DLD1 (cell line): ENCODE results near the gene TNRC6C.
"Not testable (repeated sequence)": the region's sequence is repeated elsewhere in the genome, so short reads cannot be mapped to it uniquely, and the experiment has no call there.

Experiments used
- in situ Hi-C: cut with HindIII; loops from 2 replicates; pipeline ENCODE4 v1.10.0; 2017; ENCODE audit warnings: low sequenced_read_pairs

TNRC6C gene

DNA sequence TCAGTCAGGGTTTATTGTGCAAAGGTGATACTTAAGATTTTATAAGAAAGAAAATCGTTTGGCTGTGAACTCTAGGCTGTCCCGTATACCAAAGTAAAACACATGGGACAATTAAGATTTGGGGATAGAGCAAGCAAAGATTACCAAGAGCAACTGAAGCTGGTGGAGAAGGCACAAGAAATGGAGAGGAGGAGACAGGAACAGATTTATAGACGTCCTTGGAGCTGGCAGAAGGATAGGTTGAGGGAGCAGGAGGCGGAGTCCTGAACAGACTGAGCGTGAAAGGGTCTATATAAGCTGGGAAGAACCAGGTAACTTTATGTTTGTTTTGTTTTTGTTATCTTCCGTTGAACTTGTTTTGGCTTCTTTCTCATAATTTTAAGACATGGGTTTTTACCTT is 3.8 kb downstream of the TNRC6C start:
- in situ Hi-C loops, result no loop called here

DNA sequence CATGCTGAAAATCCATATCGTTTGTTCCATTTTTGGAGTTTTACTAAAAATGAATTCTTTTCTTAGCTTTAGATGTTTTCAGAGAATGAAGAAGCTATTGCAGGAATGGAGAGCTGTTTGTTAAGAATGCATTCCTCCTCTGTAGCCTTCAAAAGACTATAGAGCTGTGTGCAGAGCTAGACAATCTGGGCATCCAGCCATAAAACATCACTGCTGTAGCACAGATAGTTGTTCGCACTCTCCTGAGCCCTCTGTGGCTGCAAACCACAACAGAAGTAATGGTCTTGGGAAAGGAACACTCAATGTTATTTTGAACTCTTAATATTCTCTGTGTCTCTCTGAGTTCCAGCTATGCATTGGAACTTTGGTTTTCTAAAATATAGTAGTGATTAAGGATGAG is 4.9 kb downstream of the TNRC6C start:
- in situ Hi-C loops, result no loop called here

DNA sequence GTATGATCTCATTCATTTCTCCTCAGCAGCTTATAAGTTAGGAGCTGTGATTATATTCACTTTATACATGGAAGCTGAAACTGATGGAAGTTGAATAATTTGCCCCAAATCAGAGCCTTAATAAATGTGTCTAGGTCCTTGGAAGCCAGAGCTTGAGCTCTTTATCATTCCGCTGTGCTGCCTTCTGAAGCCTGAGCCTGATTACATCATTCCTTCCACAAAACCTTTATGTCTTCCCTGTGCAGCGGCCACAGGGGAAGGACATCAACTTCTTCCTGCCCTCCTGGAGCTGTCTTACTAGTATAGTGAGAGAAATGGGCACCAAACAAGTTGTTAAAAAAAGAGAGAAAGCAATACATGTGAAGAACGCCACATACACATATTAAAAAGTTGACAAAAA is 6.8 kb downstream of the TNRC6C start:
- in situ Hi-C loops, result no loop called here

DNA sequence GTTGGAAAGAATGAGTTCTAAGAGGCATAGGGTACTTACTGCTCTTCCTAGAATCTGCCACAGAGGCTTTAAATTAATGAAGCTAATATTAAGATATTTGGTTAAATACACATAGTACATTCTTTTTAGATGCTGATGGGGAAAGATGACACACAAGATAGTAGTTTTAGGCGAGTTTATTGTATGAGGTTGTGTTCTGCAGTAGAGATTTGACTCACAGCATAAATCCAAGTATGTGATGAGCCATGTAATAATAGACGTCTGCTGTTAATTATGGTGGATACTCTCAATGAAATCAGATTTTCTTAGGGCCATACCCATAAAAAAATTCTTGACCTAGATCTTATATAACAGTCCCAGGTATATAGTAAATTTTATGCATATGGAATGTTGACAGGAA is 8.0 kb downstream of the TNRC6C start:
- in situ Hi-C loops, result no loop called here

DNA sequence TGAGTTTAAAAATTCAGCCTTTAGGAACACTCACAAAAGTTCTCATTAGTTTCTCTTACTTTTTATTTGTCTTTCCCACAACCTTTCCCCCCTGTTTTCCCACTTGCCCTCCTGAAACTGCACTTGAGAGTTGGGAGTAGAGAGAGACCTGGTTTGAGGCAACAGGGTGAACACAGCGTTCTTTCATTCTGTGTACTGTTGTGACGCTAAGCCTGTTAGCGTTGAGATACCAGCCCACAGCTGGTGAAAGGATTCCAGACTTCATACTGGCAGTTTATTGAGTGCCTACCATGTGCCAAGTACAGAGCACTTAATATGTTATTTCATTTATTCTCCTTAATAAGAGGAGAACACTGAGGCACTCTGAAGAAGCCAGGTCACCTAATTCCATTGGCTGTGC is 10.3 kb downstream of the TNRC6C start:
- in situ Hi-C loops, result no loop called here

DNA sequence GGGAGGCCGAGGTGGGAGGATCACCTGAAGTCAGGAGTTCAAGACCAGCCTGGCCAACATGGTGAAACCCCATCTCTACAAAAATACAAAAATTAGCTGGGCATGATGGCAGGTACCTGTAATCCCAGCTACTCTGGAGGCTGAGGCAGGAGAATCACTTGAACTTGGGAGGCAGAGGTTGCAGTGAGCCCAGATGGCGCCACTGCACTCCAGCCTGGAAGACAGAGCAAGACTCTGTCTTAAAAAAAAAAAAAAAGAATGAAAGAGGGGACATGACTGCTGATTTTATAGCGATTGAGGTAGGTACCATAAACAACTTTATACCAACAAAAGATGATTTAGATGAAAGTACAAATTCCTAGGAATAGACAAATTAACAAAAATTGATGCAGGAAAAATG is 13.8 kb downstream of the TNRC6C start:
- in situ Hi-C loops, result not testable (repeated sequence)

DNA sequence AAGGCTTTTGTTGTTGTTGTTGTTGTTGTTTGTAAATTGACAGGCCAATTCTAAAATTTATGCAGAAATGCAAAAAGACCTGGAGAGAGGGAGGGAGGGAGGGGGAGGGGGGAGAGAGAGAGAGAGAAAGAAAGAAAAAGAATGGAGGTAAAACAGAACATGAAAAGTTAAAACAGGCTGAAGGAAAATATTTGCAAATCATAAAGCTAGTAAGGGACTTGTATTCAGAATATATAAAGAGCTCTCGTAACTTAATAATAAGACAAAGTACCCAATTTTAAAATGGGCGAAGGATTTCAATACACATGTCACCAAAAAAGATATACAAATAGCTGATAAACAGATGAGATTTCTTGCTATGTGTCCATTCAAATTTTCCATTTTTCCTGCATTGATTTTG is 15.4 kb downstream of the TNRC6C start:
- in situ Hi-C loops, result no loop called here

DNA sequence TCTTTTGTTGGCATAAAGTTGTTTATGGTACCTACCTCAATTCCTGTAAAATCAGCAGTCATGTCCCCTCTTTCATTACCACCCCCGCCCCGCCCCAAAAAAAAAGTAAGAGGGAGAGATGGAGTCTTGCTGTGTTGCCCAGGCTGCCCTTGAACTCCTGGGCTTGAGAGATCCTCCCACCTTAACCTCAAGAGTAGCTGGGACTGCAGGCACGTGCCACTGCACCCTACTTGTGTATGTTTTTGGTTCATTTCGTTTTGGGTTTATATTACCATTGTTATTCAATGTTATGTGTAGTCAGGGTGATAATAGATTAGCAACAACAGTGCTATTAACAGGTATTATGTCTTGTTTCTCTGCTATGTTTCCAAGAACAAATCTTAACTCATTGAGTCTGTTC is 15.9 kb downstream of the TNRC6C start:
- in situ Hi-C loops, result no loop called here

DNA sequence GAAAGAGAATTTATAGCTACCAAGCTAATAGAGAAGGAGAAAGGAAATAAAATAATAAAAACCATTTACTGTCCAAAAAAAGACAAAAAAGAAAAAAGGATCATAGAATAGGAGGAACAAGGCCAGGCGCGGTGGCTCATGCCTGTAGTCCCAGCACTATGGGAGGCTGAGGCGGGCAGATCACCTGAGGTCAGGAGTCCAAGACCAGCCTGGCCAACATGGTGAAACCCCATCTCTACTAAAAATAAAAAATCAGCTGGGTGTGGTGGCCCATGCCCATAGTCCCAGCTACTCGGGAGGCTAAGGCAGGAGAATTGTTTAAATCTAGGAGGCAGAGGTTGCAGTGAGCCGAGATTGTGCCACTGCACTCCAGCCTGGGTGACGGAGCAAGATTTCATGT is 23.9 kb downstream of the TNRC6C start:
- in situ Hi-C loops, result not testable (repeated sequence)

DNA sequence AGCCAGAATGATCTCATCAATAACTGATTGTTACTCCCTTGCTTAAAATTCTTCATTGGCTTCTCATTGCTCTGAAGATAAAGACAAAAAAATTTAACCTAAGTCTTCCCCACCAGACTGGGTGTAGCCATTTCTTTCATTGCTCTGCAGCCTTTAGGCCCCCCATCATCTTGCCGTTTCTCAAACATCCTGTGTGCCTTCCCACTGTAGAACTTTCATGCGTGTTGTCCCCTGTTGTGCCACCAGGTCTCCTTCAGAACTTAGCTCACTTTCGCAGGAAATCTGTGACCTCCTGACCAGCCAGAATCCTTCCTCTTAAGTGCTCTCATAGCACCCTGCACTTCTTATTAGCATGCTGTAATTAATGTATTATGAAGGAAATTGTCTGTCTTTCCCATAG is 31.8 kb downstream of the TNRC6C start:
- in situ Hi-C loops, result no loop called here

DNA sequence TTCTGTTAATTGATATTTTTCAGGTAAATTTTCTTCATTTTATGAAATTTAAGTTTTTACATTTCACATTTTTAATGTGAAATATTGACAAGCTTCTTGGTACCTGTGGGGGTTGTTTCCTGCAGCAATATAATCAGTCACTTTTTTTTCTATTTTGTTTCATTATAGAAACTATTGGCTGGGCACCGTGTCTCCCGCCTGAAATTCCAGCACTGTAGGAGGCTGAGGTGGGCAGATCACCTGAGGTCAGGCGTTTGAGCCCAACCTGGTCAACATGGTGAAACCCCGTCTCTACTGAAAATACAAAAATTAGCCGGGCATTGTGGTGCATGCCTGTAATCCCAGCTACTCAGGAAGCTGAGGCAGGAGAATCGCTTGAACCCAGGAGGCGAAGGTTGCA is 35.2 kb downstream of the TNRC6C start:
- in situ Hi-C loops, result not testable (repeated sequence)

DNA sequence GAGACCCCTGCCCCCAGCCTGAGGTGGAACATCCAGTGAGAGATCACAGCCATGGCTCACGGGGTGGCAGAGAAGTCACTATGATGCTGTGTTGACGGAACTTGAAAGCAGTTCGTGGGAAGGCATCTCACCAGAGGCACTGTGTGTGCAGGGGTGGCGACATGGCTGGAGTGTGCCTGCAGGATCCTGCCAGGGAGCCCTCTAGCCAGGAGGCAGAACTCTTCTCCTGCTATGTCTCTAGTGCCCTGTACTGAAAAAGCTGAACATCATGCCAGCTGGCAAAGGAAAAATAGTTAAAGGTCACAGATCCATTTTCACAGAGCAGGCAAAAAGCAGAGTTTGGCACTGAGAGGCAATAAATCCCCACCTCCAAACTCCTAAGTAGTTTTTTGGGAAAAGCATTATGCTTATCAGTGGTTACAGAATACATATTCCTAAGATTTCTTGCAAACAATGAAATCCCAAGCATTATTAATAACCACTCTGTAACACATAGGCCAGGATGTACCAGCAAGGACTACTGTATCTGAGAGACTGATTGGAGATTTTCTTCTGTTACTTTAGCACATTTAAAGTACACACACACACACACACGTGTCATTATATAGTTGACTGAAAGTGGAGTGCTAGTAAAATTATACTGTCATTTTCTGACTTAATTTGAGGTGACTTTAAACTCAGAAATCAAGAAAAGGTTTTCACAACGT is 36.8 kb downstream of the TNRC6C start:
- in situ Hi-C loops, result no loop called here

DNA sequence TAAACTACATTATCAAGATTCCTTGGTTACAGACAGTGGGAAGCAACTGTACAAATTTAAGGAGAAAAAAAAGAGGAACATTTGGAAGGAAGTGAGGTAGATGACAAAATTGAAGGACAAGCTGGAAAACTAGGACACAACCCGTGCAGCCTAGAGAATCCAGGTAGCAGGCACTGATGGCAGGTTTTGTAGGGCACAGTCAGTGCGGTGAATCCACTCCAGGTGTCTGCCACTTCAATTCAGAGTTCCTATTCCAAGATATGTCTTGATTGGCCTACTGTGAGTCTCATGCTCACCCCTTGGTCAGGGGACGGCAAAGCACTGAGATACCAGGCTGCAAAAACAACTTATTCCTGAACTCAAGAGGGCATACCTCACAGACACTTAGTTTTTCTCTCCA is 37.8 kb downstream of the TNRC6C start:
- in situ Hi-C loops, result no loop called here

DNA sequence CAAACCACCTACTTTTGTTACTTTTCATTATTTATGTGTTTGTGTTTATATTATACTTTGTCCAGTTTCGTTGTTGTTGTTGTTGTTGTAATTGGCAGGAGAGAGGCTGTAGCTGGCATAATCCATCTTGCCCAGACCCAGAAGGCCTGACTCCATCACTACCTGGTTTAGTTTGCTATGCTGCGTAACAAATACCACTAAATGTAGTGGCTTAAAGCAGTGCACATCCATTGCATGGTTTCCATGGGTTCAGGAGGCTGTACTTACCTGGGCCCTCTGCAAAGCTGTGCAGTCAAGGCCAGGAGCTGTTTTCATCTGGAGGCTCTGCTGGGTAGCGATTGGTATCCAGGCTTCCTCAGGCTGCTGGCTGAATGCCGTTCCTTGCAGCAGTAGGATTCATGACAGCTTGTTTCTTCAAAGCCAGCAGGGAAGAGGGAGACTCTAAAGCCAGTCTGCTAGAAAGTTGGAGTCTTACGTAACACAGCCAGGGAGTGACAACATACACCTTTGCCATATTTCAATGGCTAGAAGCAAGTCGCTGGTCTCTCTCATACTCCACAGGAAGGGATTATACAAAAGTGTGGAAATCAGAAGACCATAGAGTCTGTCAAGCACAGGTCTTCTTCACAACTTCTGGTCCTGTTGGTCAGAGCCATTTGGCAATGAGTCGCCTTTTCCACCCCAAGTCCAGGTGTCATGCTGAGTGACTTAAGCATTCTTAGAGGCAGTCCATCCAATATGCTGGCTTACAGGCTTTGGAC is 41.1 kb downstream of the TNRC6C start:
- in situ Hi-C loops, result no loop called here

DNA sequence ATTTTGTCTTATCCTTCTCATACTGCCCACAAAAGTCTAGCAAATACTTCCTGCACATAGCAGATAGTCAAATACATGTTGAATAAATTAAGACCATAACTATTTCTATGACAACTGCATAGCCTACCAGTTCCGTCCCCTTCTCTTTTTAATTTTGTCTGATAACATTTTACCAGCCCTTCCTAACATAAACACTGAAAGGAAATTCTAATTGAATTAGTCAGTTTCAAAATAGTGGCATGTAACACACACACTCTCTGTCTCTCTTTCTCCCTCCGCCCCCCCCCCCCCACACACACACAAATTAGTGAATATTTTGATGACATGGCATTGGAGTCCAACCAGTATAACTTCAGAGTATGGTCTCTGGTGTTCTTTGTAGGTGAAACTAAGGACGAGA is 41.8 kb downstream of the TNRC6C start:
- in situ Hi-C loops, result no loop called here

DNA sequence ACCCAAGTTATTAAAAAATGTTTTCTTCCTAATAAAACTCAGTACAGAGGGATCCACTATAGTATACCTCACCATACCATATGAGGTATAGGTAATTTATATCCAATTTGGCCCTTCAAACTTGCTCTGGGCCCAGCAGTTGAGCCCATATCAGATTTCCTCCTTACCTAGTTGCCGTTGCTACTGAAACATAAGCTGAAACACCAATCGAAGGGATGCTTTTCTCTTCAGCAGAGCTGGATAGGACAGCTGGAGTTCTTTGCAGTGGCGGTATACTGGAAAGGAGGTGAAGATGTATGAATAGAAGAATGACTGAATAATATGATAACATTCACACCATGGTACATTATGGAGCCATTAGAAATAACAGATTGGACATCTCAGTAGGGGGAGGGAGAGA is 42.7 kb downstream of the TNRC6C start:
- in situ Hi-C loops, result no loop called here

DNA sequence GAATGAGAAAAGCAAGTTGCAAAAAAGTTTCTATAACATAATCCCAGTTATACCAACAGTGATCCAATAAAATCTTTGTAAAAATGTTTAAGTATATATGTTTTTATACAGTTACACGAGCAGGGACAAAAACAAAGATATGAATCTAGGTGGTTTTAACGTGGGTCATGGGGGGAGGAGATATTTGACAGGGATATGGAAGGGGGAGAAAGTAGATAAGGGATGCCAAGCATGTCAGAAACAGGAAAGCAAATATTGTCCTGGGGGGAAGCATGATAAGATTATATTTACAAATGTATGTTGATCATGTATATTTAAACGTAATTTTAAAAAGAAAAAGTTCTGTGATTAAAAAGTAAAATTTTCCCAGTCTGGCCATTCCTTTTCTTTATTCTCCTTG is 43.1 kb downstream of the TNRC6C start:
- in situ Hi-C loops, result no loop called here

DNA sequence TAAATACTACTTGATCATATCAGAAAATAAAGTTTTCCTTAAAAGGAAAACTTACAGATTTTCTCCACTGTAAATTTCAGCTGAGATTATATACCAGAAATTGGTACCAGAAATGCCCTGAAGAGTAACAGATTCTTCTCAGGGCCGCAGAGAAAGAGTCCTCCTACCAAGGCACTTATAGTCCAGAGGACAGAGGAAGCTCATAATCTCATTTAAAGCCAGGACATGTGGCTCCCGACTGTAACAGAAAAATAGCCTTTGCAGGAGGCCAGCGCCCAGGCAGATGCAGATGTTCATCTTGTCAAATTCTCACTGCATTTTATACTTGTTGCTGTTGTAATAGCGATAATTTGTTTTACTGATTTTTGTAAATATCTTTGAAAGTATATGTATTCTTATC is 43.7 kb downstream of the TNRC6C start:
- in situ Hi-C loops, result no loop called here

DNA sequence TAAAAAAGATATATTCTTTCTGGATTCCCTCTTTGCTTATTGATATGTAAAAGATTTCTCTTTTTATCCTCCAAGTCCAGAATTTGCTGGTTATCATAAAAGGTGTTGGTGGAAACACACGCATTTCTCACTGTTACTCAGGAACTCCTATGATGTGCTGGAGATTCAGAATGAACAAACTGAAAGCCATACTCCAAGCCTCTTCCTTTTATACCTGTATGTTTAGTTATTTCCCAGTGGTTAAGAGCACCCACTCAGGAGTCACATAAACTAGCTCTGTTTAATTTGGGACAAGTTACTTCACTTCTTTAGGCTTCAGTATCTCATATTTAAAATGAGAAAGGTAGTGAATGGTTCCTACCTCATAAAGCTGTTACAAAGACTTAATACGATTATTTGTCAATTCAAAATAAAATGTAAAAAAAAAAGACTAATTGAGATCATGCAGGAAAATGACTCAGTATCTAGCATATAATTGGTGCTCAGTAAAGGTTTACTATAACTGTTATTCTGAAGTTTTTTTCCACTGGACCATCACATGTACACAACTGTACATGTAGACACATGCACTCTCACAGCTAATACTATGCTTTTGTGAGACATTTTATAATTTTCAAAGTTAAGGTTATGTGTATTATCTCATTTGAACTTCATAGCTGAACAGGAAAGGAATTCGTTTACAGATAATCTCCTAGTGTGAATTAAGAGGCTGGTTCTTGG is 47.1 kb downstream of the TNRC6C start:
- in situ Hi-C loops, result no loop called here

DNA sequence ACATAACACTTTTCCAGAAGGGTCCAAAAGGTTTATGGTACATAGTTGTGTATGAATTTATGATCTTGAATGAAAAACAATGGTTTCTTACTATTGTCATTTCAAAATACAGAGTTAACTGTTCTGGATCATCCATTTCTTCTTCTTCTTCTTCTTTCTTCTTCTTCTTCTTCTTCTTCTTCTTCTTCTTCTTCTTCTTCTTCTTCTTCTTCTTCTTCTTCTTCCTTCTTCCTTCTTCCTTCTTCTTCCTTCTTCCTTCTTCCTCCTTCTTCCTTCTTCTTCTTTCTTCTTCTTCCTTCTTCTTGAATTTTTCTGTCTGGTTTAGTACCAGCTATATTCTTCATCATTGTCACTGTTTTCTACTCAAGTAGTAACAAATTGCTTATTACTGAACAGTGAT is 47.8 kb downstream of the TNRC6C start:
- in situ Hi-C loops, result no loop called here

DNA sequence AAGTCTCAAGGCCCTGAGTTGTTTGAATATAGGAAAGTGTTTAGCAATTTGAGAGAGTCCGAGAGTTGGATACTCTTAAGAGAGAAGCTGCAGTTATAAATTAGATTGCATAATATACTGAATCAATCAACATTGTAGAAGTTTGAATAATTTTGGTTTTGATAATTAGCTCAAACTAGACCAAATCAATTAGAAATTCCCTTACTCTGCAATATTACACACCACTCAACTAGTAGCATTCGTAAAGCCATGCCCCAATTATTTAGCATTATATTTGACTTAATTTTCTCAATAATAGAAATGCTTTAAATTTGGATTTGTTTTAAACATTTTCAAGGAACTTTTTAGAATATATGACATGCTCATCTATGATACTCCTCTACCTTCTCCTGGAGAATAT is 49.1 kb downstream of the TNRC6C start:
- in situ Hi-C loops, result no loop called here

DNA sequence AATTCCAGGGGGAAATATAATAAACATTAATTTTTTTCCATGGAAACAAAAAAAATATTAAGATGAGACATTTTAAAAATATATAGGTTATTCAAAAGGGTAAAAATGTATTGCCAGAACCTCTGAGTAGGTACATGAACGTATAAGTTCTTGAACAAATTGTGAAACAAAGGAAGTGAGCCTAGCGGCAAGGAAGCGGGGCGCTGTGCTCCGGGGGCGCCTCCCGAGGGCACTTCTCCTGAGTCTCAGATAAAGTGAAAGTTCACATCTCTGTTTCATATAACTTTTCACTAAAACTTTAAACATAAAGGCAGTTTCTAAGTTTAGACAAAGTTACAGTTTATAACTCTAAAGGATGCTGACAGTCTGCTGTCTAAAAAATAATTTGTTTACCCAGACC is 52.3 kb downstream of the TNRC6C start:
- in situ Hi-C loops, result no loop called here
